Fibroblast of mammary gland (primary cell): ENCODE measurements around the gene HDDC3.

Source experiments
- DNase-seq: peaks from one replicate; pipeline ENCODE4 v3.0.0-alpha.2; 2010; ENCODE audit warnings: low read depth
- H3K4me3 ChIP-seq: 2 replicates; pipeline ENCODE4 v1.5.1; 2011; ENCODE audit warnings: low read depth, mild to moderate bottlenecking, low read length, moderate library complexity; ENCODE audit not compliant: control insufficient read depth
- CTCF ChIP-seq: conservative IDR thresholded peaks from 2 replicates; pipeline ENCODE4 v1.5.1; 2011; ENCODE audit warnings: low read depth, low read length, inconsistent platforms; ENCODE audit not compliant: control insufficient read depth, insufficient read depth

Gene HDDC3

GRCh38 chr15:90970274-90970673, 37.9 kb upstream of the HDDC3 start:
- no peak for DNase-seq
- TF ChIP-seq CTCF, result no peak
- H3K4me3 ChIP-seq, result no peak overlapping the region

- no peak for DNase-seq
- no peak overlapping the region for H3K4me3 ChIP-seq
- TF ChIP-seq CTCF, result no peak
Observed at GRCh38 chr15:90968434-90968833, 36.1 kb upstream of the HDDC3 start.

GRCh38 chr15:90967206-90967605, 34.9 kb upstream of the HDDC3 start:
- DNase-seq, result no peak
- H3K4me3 ChIP-seq, result no peak overlapping the region
- no peak for TF ChIP-seq CTCF

GRCh38 chr15:90966262-90966661, 33.9 kb upstream of the HDDC3 start:
- DNase-seq, result no peak
- TF ChIP-seq CTCF, result no peak
- H3K4me3 ChIP-seq, result no peak overlapping the region

- no peak overlapping the region for H3K4me3 ChIP-seq
- TF ChIP-seq CTCF, result no peak
- DNase-seq, result no peak
Observed at GRCh38 chr15:90962021-90962420, 29.7 kb upstream of the HDDC3 start.

GRCh38 chr15:90960298-90961091, 28.1 kb upstream of the HDDC3 start:
- no peak for DNase-seq
- TF ChIP-seq CTCF, result no peak
- H3K4me3 ChIP-seq, result no peak overlapping the region
